GM19372 (cell line): ENCODE data around the gene CMBL.
"Not testable (repeated sequence)": the region's sequence is repeated elsewhere in the genome, so short reads cannot be mapped to it uniquely, and the experiment has no call there.

Experiments used
- ATAC-seq: cut with Tn5 transposase; IDR thresholded peaks from one replicate; pipeline ENCODE4 v1.9.1; 2021; ENCODE audit warnings: mild to moderate bottlenecking, low read depth, moderate library complexity; ENCODE audit not compliant: unreplicated experiment

The CMBL gene

GRCh38 chr5:10310835-10311570 is 3.3 kb upstream of the CMBL start:
- ATAC-seq = not testable (repeated sequence)

DNA sequence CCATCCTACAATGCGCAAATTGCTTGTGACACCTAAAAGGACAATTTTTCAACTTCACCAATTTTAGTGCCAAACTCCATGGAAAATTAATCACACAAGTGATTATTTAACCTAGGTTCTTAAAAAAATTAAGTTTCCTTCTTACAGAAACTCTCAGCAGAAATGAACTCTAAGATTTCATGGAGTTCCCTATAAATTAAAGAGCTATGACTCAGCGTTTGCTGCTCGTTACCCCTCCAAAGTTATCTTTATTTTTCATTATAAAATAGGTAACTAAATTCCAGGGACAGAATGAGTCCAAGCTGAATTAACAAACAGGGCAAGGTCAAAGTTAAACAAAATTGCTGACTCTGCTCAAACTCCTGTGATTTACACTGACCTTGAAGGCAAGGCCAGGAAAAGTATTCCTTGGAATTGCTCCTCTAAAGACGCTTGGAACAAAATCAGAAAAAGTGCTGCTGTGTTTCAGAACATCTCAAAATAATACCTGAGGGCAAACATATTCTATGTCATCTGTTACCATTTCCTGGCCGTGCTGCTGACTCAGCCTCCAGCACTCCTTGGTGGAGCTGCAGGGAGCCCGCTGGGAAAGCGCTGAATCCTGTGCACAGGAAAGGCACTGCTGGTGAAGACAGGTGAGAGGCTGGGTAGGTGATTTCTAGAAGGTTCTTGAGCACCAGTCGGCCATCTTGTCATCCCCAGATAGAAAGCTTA is 2.5 kb upstream of the CMBL start:
- ATAC-seq = no peak

- ATAC-seq = no peak
These were observed 1.1 kb upstream of the CMBL start for GRCh38 chr5:10308844-10309243.

DNA sequence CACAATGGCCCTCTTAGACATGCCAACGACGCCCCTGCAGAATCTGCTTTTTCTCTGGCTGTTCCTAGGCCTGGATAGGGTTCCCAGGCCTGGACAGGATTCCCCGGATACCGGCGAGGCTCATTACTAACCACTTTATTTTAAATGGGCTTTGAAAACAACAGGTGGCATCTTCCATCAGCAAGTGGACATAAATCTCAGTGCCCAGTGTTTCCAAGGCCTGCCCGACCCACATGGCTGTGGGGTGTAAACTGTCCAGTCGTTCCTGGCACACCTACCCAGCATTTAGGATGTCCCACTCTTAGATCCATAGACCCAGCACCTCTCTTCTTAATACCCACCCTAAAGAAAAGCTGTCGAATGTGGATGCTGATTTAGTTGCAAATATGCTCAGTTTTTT is 896 bp downstream of the CMBL start:
- ATAC-seq = no peak

DNA sequence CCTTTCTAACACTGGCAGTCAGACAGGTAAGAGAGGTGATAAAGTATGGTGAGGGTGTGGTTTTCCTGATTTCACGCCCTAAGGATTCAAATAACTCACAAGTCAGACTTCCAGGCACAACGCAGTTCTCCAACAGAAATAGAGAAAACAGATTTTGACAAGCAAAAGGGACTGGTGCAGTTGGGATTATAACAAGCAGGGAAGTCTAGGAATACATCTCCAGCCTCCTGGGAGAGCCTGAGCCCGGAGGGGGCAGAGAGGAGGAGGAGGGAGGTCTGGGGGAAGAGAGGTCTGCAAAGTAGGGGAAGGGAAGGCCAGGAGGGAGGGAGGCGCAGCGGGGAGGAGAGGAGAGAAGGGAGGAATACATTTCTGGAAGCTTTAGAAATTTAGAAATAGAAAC is 1.6 kb downstream of the CMBL start:
- no peak for ATAC-seq

DNA sequence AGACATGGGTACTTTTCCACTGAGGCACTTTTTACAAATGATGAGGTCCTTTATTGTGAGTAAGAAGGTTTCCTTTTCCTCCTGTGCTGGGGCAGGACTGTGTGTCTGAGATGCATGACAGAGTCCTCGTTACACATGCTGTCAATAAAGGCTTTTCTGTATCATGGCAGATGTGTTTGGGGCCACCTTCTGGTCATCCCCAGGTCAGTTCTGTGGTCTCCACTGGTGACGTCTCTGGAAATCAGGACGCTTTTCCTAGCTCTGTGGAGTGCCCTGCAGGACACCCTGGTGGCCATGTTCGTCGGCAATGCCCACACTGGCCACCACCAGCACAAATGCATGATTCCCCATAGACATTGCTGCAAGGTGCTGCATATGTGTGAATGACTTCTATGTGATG is 2.8 kb downstream of the CMBL start:
- no peak for ATAC-seq

GRCh38 chr5:10303699-10304170 is 4.0 kb downstream of the CMBL start:
- ATAC-seq = no peak

DNA sequence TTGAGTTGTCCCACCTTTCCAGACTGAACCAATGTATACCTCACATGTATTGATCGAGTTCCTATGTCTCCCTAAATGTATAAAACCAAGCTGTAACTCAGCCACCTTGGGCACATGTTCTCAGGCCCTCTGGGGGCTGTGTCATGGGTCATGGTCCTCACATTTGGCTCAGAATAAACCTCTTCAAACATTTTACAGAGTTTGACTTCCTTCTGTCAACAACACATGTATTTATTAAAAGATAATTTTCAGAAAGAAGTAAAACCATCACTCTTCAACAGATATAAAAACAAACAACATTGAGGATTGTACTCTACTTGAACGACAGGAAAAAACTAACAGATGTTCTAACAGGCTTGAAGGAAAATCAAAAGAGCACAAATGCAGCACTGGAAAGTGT is 4.5 kb downstream of the CMBL start:
- ATAC-seq = no peak

GRCh38 chr5:10301842-10302610 is 5.7 kb downstream of the CMBL start:
- no peak for ATAC-seq

- ATAC-seq = no peak
These were observed 6.4 kb downstream of the CMBL start for GRCh38 chr5:10301266-10301665.

GRCh38 chr5:10300246-10300645 is 7.5 kb downstream of the CMBL start:
- ATAC-seq = no peak

DNA sequence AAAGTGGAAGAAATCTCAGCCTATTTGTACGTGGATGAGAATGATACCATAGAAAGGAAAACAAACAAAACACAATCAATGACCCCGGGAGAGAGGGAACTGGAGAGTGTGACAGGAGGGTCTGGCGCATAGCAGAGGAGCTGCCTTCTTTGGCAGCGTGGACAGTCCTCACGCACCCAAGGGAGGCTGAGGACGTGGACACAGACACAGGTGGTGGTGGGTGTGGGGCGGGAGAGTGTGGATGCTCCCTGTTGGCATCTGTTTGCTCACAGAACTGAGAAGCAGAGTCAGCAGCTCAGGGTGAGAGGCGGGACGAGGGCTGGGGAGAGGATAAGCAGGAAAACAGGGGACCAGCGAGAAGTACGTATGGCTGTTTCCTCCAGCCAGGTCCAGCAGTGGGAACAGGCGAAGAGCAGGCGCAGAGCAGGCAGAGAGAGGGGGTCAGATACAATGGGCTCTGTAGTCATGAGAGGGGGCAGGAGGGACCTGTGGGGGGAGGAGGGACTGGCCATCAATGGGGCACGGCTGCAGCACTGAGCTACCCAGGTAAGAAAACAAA is 10.0 kb downstream of the CMBL start:
- no peak for ATAC-seq

DNA sequence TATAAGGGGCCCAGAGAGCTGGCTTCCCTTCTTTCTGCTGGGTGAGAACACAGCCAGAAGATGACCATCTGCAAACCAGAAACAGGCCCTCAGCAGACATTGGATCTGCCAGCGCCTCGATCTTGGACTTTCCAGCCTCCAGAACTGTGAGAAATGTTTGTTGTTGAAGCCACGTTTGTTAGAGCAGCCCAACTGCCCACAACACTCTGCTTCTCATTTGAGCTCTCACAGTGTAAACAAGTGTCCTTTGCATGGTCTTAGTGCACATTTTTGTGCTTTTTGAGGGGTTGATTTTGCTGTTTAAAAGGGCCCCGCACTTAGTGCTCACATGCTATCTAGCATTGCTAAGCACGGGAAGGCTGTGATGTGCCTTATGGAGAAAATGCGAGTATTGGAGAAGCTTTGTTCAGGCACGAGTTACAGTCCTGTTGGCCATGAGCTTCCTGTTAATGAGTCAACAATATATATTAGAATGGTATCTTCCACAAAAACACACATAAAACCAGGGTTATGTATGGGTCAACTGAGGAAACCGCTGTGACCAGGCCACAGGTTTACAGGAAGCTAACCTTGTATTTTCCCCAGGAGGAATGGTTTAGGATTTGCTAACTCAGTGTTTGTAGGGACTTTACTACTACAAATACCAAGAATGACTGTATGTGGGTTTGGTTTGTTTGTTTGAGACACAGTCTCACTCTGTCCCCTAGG is 11.9 kb downstream of the CMBL start:
- ATAC-seq = no peak

GRCh38 chr5:10293907-10294662 is 13.6 kb downstream of the CMBL start:
- no peak for ATAC-seq

GRCh38 chr5:10291692-10292339 is 15.9 kb downstream of the CMBL start:
- no peak for ATAC-seq

- no peak for ATAC-seq
These were observed 17.3 kb downstream of the CMBL start for GRCh38 chr5:10290438-10290837.

- ATAC-seq = no peak
These were observed 17.7 kb downstream of the CMBL start for GRCh38 chr5:10289991-10290390.

DNA sequence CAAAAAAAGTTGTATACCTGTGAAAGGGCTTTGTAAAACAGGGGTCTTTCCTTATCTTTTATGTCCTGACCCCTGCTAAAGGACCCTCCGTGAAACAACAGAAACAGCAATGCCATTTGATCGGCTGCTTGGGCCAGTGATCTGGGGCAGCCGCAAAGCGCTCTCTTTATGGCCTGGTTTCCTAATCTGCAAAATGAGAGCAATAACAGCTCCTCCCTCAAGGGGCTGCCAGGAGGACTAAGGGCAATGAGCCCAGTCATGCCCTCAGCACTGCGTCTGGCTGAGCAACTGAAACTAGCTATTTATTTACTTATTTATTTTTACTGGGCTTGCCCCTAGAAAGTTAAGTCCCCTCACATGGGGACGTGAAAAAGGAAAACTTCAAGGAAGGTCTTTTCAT is 18.3 kb downstream of the CMBL start:
- ATAC-seq = no peak

DNA sequence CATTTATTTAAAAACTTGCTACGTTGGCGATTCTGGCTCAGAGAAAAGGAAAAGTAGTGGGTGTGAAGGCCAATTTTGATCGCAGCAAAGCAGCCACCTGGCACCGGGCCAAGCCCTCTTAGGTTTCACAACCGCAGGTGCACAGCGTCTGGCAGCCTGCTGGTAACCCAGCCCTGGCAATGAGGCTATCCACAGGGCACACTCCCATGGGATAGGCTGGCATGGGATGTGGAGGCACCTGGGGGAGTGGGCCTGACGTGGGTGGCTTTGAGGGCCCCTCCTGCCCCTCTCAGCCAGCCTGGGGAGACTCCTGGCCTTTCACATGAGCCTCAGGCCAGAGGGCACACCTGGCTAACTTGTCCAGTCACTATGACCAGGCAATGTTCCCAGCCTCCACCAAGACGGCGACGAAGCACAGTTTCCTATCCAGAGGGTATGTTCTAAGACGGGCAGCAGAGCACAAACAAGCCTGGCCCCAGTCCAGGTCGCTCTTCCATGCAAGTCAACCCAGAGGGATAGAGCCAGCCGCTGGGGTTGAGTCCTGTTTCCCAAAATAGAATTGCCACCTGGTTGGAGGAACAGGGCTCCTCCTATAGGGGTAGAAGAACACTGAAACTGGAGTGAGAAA is 19.0 kb downstream of the CMBL start:
- no peak for ATAC-seq
